T-helper 9 cell (primary cell): ENCODE data around the gene PPARG.
"Not testable (repeated sequence)": the region's sequence is repeated elsewhere in the genome, so short reads cannot be mapped to it uniquely, and the experiment has no call there.

Source experiments
- DNase-seq: peaks from one replicate; pipeline ENCODE4 v3.0.0-alpha.2; 2020

Gene PPARG

GRCh38 chr3:12465836-12466225 is 177.0 kb downstream of the PPARG start:
- no peak for DNase-seq

- DNase-seq, result no peak
Measured at GRCh38 chr3:12467746-12468145, 178.9 kb downstream of the PPARG start.

GRCh38 chr3:12468276-12468675 is 179.4 kb downstream of the PPARG start:
- DNase-seq, result no peak

GRCh38 chr3:12468757-12469156 is 179.9 kb downstream of the PPARG start:
- no peak for DNase-seq

- DNase-seq, result not testable (repeated sequence)
Measured at GRCh38 chr3:12469222-12469621, 180.4 kb downstream of the PPARG start.

- DNase-seq, result no peak
Measured at GRCh38 chr3:12470111-12470510, 181.2 kb downstream of the PPARG start.

GRCh38 chr3:12470680-12471079 is 181.8 kb downstream of the PPARG start:
- DNase-seq, result no peak

GRCh38 chr3:12471241-12471640 is 182.4 kb downstream of the PPARG start:
- no peak for DNase-seq

- DNase-seq, result no peak
Measured at GRCh38 chr3:12472000-12472610, 183.2 kb downstream of the PPARG start.

- DNase-seq, result no peak
Measured at GRCh38 chr3:12472796-12473195, 183.9 kb downstream of the PPARG start.

GRCh38 chr3:12473511-12473910 is 184.6 kb downstream of the PPARG start:
- DNase-seq, result no peak

GRCh38 chr3:12476238-12476897 is 187.5 kb downstream of the PPARG start:
- no peak for DNase-seq

- no peak for DNase-seq
Measured at GRCh38 chr3:12477256-12477655, 188.4 kb downstream of the PPARG start.

- DNase-seq, result no peak
Measured at GRCh38 chr3:12478326-12478725, 189.5 kb downstream of the PPARG start.

- DNase-seq, result not testable (repeated sequence)
Measured at GRCh38 chr3:12479198-12479597, 190.3 kb downstream of the PPARG start.

- DNase-seq, result no peak
Measured at GRCh38 chr3:12479919-12480427, 191.1 kb downstream of the PPARG start.

- no peak for DNase-seq
Measured at GRCh38 chr3:12483410-12483809, 194.5 kb downstream of the PPARG start.

GRCh38 chr3:12483872-12484197 is 195.0 kb downstream of the PPARG start:
- no peak for DNase-seq
